Sigmoid colon (tissue), 7 donors: ENCODE results near the gene OR4D5. TPM values are rescaled to one million over a fixed set of nuclear protein-coding genes. Genes with fewer than 3 reads are reported as not detected.

ENCODE experiments used
- DNase-seq: peaks from one replicate; pipeline ENCODE4 v3.0.0-alpha.2; 2019
- H3K27ac ChIP-seq, 4 donors: fragments of 200-600 bp; sonication (generic); one replicate each; pipeline ENCODE4 v1.5.1; 2016 to 2019; ENCODE audit warnings: mild to moderate bottlenecking in 1 of 4
- H3K27me3 ChIP-seq, 3 donors: fragments of 200-600 bp; sonication (generic); one replicate each; pipeline ENCODE4 v1.5.1; 2019; ENCODE audit warnings: mild to moderate bottlenecking in 1 of 3
- H3K36me3 ChIP-seq, 4 donors: fragments of 200-600 bp; sonication (generic); one replicate each; pipeline ENCODE4 v1.5.1; 2016 to 2019
- H3K4me1 ChIP-seq, 4 donors: fragments of 200-600 bp; sonication (generic); one replicate each; pipeline ENCODE4 v1.5.1; 2017 to 2019
- H3K4me3 ChIP-seq, 4 donors: fragments of 200-600 bp; sonication (generic); one replicate each; pipeline ENCODE4 v1.5.1; 2017 to 2019; ENCODE audit warnings: mild to moderate bottlenecking in 2 of 4, moderate library complexity in 1 of 4
- H3K9me3 ChIP-seq, 4 donors: fragments of 200-600 bp in 3 of 4; sonication (generic) in 3 of 4; one replicate each; pipeline versions ENCODE4 v1.5.1 to v1.6.1; 2013 to 2019
- CTCF ChIP-seq, 4 experiments: fragments of 450-650 bp in 3 of 4; fragments of 200-600 bp in 1 of 4; IDR thresholded peaks; one replicate each; pipeline ENCODE4 v1.5.1; 2016 to 2019; ENCODE audit warnings: antibody characterized with exemption in 4 of 4, mild to moderate bottlenecking in 3 of 4, moderate library complexity in 2 of 4
- EP300 ChIP-seq, 4 donors: sonication (generic); formaldehyde crosslinking; IDR thresholded peaks; one replicate each; pipeline ENCODE4 v1.6.1; 2017; ENCODE audit warnings: antibody characterized with exemption in 4 of 4
- POLR2A ChIP-seq, 2 donors: fragments of 450-650 bp; IDR thresholded peaks; one replicate each; pipeline ENCODE4 v1.6.1; 2016; ENCODE audit warnings: antibody characterized with exemption in 2 of 2, mild to moderate bottlenecking in 2 of 2, moderate library complexity in 2 of 2
- POLR2AphosphoS5 ChIP-seq, 4 donors: sonication (generic); formaldehyde crosslinking; IDR thresholded peaks; one replicate each; pipeline ENCODE4 v1.6.1; 2017; ENCODE audit warnings: antibody characterized with exemption in 4 of 4
- WGBS, 2 donors: extraction: QIAGEN DNeasy Blood & Tissue Kit; methylation state at CpG; one replicate each; pipeline ENCODE4 v1.1.7; 2013; 5-methylcytosine and 5-hydroxymethylcytosine counted together
- intact Hi-C: fragments of 100-400 bp; cut with DNase I; formaldehyde crosslinking; loops from one replicate; pipeline ENCODE4 v1.15.1; 2023
- polyA plus RNA-seq, 3 donors: library from polyadenylated mRNA; stranded (reverse); fragments of 200-250 nt; gene quantifications; one replicate each; pipeline ENCODE4 v1.2.3, GENCODE V29; 2013
- total RNA-seq, 4 donors: library from RNA; depleted of rRNA; stranded (reverse); fragments of >200 nt; gene quantifications; one replicate each; pipeline ENCODE4 v1.1.0, GENCODE V29; 2016
- donor health status: healthy with polysubstance abuse.
- donor health status: Bipolar disorder and iron deficiency.
- donor health status: healthy.

The OR4D5 gene
- not detected for total RNA-seq
- polyA plus RNA-seq: not detected

GRCh38 chr11:123939317-123939716 lies at the start of gene OR4D5:
Gene OR4D5, plus strand, starts transcription at chr11:123939617. Its CDS starts 0 bp downstream, at chr11:123939617.
- WGBS, 2 donors: 72 to 73% methylated on average over 1 of the region's 1 CpG

DNA sequence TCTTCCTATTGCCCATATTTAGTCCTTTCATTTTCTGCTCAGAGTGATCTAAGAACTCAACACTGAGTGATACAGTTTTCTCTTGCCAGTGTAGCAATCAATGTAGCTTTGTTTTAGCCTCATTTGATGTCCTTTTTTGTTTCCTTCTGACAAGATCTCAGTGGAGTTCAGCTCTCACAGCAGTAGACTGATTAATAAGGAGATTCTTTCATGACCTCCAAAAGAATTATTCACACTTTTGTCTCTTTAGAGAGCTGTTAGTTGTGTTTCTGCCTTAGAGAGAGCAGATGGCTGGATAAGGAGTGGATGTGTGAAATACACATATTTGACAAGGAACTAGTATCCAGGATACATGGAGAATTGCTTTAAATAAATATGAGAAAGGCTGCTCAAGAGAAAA lies 47.4 kb upstream of the OR4D5 start:
- H3K9me3 ChIP-seq: no peaks in the 10 kb centered on the region
- H3K36me3 ChIP-seq: no peaks in the 10 kb centered on the region
- intact Hi-C loops: no loop called here
- no peak overlapping the region for H3K4me3 ChIP-seq
- H3K4me1 ChIP-seq: no peaks in the 10 kb centered on the region
- TF ChIP-seq POLR2AphosphoS5 (IDR thresholded peaks at IDR 0.05): no peak
- TF ChIP-seq CTCF (IDR thresholded peaks at IDR 0.05): no peak
- TF ChIP-seq EP300 (IDR thresholded peaks at IDR 0.05): no peak
- TF ChIP-seq POLR2A (IDR thresholded peaks at IDR 0.05): no peak
- H3K27me3 ChIP-seq: no peaks in the 10 kb centered on the region
- H3K27ac ChIP-seq: no peak overlapping the region
- no peak for DNase-seq

More at GRCh38 chr11:123939317-123939716, at the start of gene OR4D5:
- TF ChIP-seq POLR2AphosphoS5 (IDR thresholded peaks at IDR 0.05) (no peak), EP300 (IDR thresholded peaks at IDR 0.05) (no peak)
- intact Hi-C loops: no loop called here
- Histone ChIP-seq H3K27me3 (no peaks in the 10 kb centered on the region), H3K36me3 (no peaks in the 10 kb centered on the region), H3K27ac (no peak within 1 kb of the TSS), H3K9me3 (no peaks in the 10 kb centered on the region), H3K4me1 (no peaks in the 10 kb centered on the region), H3K4me3 (no peak within 1 kb of the TSS)
- no peak for DNase-seq

DNA sequence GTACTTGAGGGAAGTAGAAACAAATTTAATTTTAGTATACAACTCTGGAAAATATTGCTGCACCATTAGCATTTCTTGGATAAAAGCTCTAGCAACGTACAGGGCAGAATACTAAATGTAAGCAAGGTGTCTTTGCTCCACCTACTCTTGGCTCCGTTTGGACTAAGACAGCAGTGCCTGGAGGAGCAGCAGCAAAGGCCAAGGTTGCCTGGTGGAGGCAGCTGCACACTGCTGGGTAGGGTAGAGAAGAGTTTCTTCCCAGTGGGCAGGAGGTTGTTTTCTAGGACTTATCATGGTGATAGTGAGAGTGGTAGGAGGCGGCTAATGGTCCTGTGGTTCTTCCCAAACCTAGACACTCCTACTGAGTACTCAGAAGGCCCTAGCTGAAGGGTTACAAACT lies 39.6 kb upstream of the OR4D5 start:
- TF ChIP-seq POLR2A (IDR thresholded peaks at IDR 0.05): no peak
- no peak for TF ChIP-seq EP300 (IDR thresholded peaks at IDR 0.05)
- no peak for TF ChIP-seq CTCF (IDR thresholded peaks at IDR 0.05)
- no peak for TF ChIP-seq POLR2AphosphoS5 (IDR thresholded peaks at IDR 0.05)
- Histone ChIP-seq H3K27ac (no peak overlapping the region), H3K4me3 (no peak overlapping the region), H3K4me1 (no peaks in the 10 kb centered on the region), H3K36me3 (no peaks in the 10 kb centered on the region), H3K9me3 (no peaks in the 10 kb centered on the region), H3K27me3 (no peaks in the 10 kb centered on the region)
- DNase-seq: no peak
- 77% methylated on average over 3 of the region's 3 CpGs for WGBS, 2 donors
- intact Hi-C loops: no loop called here

DNA sequence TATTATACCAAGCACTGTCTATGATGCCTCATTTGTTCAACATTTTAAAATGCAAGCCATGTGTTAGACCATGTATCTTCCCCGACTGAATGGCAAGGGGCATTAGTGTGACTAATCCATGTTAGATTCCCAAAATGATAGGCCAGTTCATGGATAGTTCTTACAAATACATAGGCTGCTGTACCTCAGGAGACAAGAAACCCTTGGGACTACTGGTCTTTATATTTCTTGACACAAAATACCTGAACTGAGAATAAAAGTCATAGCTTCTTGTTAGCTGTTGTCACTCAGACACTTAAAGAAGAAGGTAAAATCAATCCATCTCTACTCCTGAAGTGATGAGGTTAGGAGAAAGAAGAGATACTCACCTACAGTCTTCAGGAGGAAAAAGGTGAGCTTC lies 37.5 kb upstream of the OR4D5 start, which contains the start of gene OR8D4:
Gene OR8D4, plus strand, starts transcription at position 301 of the 400 bp plus-strand sequence. CDS start 4,265 bp downstream, outside the sequence.
- intact Hi-C loops: no loop called here
- no peak for TF ChIP-seq POLR2A (IDR thresholded peaks at IDR 0.05)
- TF ChIP-seq CTCF (IDR thresholded peaks at IDR 0.05): no peak
- TF ChIP-seq EP300 (IDR thresholded peaks at IDR 0.05): no peak
- no peak for TF ChIP-seq POLR2AphosphoS5 (IDR thresholded peaks at IDR 0.05)
- Histone ChIP-seq H3K9me3 (no peaks in the 10 kb centered on the region), H3K36me3 (no peaks in the 10 kb centered on the region), H3K4me3 (no peak within 1 kb of the TSS), H3K27me3 (no peaks in the 10 kb centered on the region), H3K4me1 (no peaks in the 10 kb centered on the region), H3K27ac (no peak within 1 kb of the TSS)
- 92 to 94% methylated on average over 1 of the region's 1 CpG for WGBS, 2 donors
- DNase-seq: no peak

GRCh38 chr11:123903932-123904331 lies 35.5 kb upstream of the OR4D5 start:
- no peaks in the 10 kb centered on the region for H3K27me3 ChIP-seq
- TF ChIP-seq CTCF (IDR thresholded peaks at IDR 0.05) (no peak), POLR2AphosphoS5 (IDR thresholded peaks at IDR 0.05) (no peak), POLR2A (IDR thresholded peaks at IDR 0.05) (no peak), EP300 (IDR thresholded peaks at IDR 0.05) (no peak)

More at GRCh38 chr11:123903932-123904331, 35.5 kb upstream of the OR4D5 start:
- no peak overlapping the region for H3K4me3 ChIP-seq
- H3K9me3 ChIP-seq: no peaks in the 10 kb centered on the region
- H3K27ac ChIP-seq: no peak overlapping the region
- DNase-seq: no peak
- H3K36me3 ChIP-seq: no peaks in the 10 kb centered on the region
- 75 to 90% methylated on average over 2 of the region's 2 CpGs for WGBS, 2 donors
- H3K4me1 ChIP-seq: no peaks in the 10 kb centered on the region
- intact Hi-C loops: no loop called here
